ENCODE data around the gene SLC25A1. TPM values are rescaled to one million over a fixed set of nuclear protein-coding genes. Genes with fewer than 3 reads are reported as not detected.

SLC25A1 gene
- total RNA-seq, 1 experiment from 2014 or later: 81.6 TPM

DNA sequence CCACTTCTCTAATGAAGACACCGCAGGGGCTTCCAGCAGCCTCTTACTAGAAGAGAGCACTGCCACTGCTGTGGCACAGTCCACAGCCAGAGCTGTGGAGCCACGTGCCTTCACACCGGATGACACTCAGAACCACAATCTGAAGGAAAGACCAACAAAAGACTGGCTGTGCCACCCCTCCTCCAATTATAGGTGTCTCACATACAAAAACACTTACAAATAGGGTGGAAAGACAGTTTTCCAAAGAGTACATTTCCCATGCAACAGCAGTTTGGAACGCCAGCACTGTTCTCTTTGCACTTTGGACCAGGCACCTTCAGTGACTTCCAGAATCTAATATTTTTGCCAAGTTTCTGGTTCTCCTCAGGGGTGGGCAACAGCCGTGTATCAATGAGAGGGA is 38.0 kb upstream of the SLC25A1 start:
- Histone ChIP-seq H3K9me2 (replicated peaks; ENCODE audit: low read length) (no peaks in the 10 kb centered on the region), H4K20me1 (ENCODE audit: low read length) (no peaks in the 10 kb centered on the region), H3K79me2 (ENCODE audit: low read length) (no peaks in the 10 kb centered on the region), H3K4me1 (ENCODE audit: insufficient read depth, low read length) (no peaks in the 10 kb centered on the region), H3K27ac (ENCODE audit: low read length) (no peak overlapping the region), H3K4me3 (ENCODE audit: low read length) (no peak overlapping the region), H3K27me3 (ENCODE audit: low read length) (no peaks in the 10 kb centered on the region), H3K9me3 (ENCODE audit: low read length) (no peaks in the 10 kb centered on the region), H3F3A (ENCODE audit: low read length, unreplicated experiment) (no peaks in the 10 kb centered on the region), H3K4me2 (ENCODE audit: low read length) (no peak overlapping the region), H3K36me3 (ENCODE audit: low read depth, low read length) (no peaks in the 10 kb centered on the region), H2AFZ (ENCODE audit: low read length) (no peak overlapping the region), H3K9ac (ENCODE audit: low read length) (no peak overlapping the region)
- intact Hi-C loops (cut with micrococcal nuclease): loop anchor here (5.0 kb wide), 1 partner anchor 76 kb away; the partner anchor contains the start of gene CLTCL1
- ChIA-PET CTCF (no interaction called here), POLR2A (ENCODE audit: unreplicated experiment) (interaction anchor here (0.5 kb wide), 1 partner anchor 124 kb away, joined by 8 read pairs; no protein-coding TSS in a partner anchor)
- DNase-seq: no peak
- TF ChIP-seq EZH2 (IDR thresholded peaks at IDR 0.05; ENCODE audit: low read length, unreplicated experiment) (no peak), EZH2phosphoT487 (IDR thresholded peaks at IDR 0.05; ENCODE audit: borderline replicate concordance, low read length) (no peak)
- TF ChIP-seq, protein P1, sequence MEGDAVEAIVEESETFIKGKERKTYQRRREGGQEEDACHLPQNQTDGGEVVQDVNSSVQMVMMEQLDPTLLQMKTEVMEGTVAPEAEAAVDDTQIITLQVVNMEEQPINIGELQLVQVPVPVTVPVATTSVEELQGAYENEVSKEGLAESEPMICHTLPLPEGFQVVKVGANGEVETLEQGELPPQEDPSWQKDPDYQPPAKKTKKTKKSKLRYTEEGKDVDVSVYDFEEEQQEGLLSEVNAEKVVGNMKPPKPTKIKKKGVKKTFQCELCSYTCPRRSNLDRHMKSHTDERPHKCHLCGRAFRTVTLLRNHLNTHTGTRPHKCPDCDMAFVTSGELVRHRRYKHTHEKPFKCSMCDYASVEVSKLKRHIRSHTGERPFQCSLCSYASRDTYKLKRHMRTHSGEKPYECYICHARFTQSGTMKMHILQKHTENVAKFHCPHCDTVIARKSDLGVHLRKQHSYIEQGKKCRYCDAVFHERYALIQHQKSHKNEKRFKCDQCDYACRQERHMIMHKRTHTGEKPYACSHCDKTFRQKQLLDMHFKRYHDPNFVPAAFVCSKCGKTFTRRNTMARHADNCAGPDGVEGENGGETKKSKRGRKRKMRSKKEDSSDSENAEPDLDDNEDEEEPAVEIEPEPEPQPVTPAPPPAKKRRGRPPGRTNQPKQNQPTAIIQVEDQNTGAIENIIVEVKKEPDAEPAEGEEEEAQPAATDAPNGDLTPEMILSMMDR (conservative IDR thresholded peaks at IDR 0.05; ENCODE audit: low read depth, low read length): no peak
- no peak for ATAC-seq
- BruUV-seq (replicated peaks): no TSS peak

DNA sequence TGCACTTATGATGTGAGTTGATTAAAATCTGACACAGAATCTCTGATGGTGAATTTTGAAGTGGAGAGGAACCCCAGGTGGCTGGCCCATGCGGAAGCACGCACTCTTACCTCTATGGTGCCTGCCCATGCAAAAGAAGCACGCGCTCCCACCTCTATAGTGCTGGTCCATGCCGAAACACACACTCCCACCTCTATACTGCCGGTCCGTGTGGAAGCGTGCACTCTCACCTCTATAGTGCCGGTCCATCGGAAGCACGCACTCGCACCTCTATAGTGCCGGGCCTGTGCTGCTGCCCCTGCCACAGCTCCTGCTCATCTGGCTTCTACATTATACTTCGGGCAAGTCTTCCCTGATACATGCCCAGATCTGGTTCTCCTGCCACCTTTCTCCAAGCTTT is 36.8 kb upstream of the SLC25A1 start:
- no peak for ATAC-seq
- CTCF ChIA-PET: no interaction called here
- H3K9ac ChIP-seq (ENCODE audit: low read length): no peak overlapping the region

DNA sequence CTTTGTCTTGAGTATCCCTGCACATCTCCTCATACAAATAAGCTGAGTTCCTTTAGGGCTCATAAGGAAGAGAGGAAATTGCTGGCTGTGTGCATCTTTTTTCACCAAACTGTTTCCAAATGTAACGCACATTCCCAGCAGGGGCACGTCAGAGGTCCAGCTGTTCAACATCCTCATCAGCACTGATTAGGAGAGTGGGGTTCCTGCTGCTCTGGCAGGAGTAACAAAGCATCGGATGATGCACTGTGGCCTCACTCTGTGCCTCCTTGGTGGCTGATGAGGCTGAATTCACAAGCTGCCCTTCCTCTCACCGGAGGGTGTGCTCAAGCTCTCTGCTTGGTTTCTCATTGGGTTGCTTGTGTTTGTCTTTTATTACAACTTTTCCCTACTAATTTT is 35.5 kb upstream of the SLC25A1 start:
- BruUV-seq (replicated peaks): no TSS peak
- ATAC-seq (no peak), DNase-seq (no peak)
- Histone ChIP-seq H3F3A (ENCODE audit: low read length, unreplicated experiment) (no peaks in the 10 kb centered on the region), H3K27me3 (ENCODE audit: low read length) (no peaks in the 10 kb centered on the region), H3K27ac (ENCODE audit: low read length) (no peak overlapping the region), H3K9me3 (ENCODE audit: low read length) (no peaks in the 10 kb centered on the region), H3K4me1 (ENCODE audit: insufficient read depth, low read length) (no peaks in the 10 kb centered on the region), H2AFZ (ENCODE audit: low read length) (no peak overlapping the region), H3K4me3 (ENCODE audit: low read length) (no peak overlapping the region), H3K36me3 (ENCODE audit: low read depth, low read length) (no peaks in the 10 kb centered on the region), H3K79me2 (ENCODE audit: low read length) (no peaks in the 10 kb centered on the region), H4K20me1 (ENCODE audit: low read length) (no peaks in the 10 kb centered on the region), H3K4me2 (ENCODE audit: low read length) (no peak overlapping the region), H3K9ac (ENCODE audit: low read length) (no peak overlapping the region), H3K9me2 (replicated peaks; ENCODE audit: low read length) (no peaks in the 10 kb centered on the region)
- TF ChIP-seq EZH2phosphoT487 (IDR thresholded peaks at IDR 0.05; ENCODE audit: borderline replicate concordance, low read length): no peak
- TF ChIP-seq, protein P1 (conservative IDR thresholded peaks at IDR 0.05; ENCODE audit: low read depth, low read length): no peak
- no peak for TF ChIP-seq EZH2 (IDR thresholded peaks at IDR 0.05; ENCODE audit: low read length, unreplicated experiment)
- CTCF ChIA-PET: no interaction called here
- intact Hi-C loops (cut with micrococcal nuclease): no loop called here
- POLR2A ChIA-PET (ENCODE audit: unreplicated experiment): no interaction called here

More for the DNA sequence above, 36.8 kb upstream of the SLC25A1 start:
- intact Hi-C loops (cut with micrococcal nuclease): loop anchor here (5.0 kb wide), 1 partner anchor 77 kb away; the partner anchor contains the start of gene CLTCL1
- Histone ChIP-seq H4K20me1 (ENCODE audit: low read length) (no peaks in the 10 kb centered on the region), H3K27me3 (ENCODE audit: low read length) (no peaks in the 10 kb centered on the region), H3F3A (ENCODE audit: low read length, unreplicated experiment) (no peaks in the 10 kb centered on the region), H3K4me2 (ENCODE audit: low read length) (no peak overlapping the region), H3K9me2 (replicated peaks; ENCODE audit: low read length) (no peaks in the 10 kb centered on the region), H3K79me2 (ENCODE audit: low read length) (no peaks in the 10 kb centered on the region), H2AFZ (ENCODE audit: low read length) (no peak overlapping the region), H3K36me3 (ENCODE audit: low read depth, low read length) (no peaks in the 10 kb centered on the region), H3K27ac (ENCODE audit: low read length) (no peak overlapping the region), H3K9me3 (ENCODE audit: low read length) (no peaks in the 10 kb centered on the region), H3K4me3 (ENCODE audit: low read length) (no peak overlapping the region), H3K4me1 (ENCODE audit: insufficient read depth, low read length) (no peaks in the 10 kb centered on the region)
- no peak for DNase-seq
- POLR2A ChIA-PET (ENCODE audit: unreplicated experiment): no interaction called here
- BruUV-seq (replicated peaks): no TSS peak
- TF ChIP-seq EZH2 (IDR thresholded peaks at IDR 0.05; ENCODE audit: low read length, unreplicated experiment) (no peak), EZH2phosphoT487 (IDR thresholded peaks at IDR 0.05; ENCODE audit: borderline replicate concordance, low read length) (no peak)
- TF ChIP-seq, protein P1 (conservative IDR thresholded peaks at IDR 0.05; ENCODE audit: low read depth, low read length): no peak
